ENCODE results near the gene UBE2D2.

UBE2D2 gene

DNA sequence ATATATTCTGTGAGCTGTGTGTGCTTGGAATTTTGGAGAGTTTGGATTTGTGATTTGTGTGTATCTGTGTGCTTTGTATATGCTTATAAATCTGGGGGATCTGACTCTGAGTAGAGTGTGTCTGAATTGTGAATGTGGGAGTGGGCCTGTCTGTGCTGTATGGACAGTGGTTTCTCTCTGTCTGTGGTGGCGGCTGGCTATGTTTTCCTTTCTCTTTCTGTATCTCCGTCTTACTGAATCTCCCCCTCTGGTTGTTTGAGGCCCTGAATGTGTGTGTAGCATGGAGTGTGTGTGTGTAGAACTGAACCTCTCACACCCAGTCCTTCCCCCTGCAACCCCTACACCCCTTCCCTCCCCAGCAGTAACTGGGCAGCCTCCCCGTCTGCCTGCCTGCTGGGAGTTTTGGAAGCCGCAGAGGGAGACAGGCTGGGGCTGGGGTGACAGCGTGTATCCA is 91.7 kb downstream of the UBE2D2 start:
- Histone ChIP-seq H3K4me3 (ENCODE audit: low read length) (peak overlapping the region; percentile 92), H3K4me2 (ENCODE audit: low read length) (peak overlapping the region; percentile 92), H3K27me3 (ENCODE audit: control insufficient read depth, insufficient read depth, low read length) (no peaks in the 10 kb centered on the region), H3K9ac (ENCODE audit: low read depth, low read length) (peak overlapping the region; percentile 80), H3K9me3 (replicated peaks; ENCODE audit: low read length) (no peaks in the 10 kb centered on the region), H3K36me3 (ENCODE audit: insufficient read depth, low read length) (peaks cover 11% of the 10 kb centered on the region), H3K4me1 (ENCODE audit: control insufficient read depth, insufficient read depth, low read length) (peaks cover 67% of the 10 kb centered on the region)

DNA sequence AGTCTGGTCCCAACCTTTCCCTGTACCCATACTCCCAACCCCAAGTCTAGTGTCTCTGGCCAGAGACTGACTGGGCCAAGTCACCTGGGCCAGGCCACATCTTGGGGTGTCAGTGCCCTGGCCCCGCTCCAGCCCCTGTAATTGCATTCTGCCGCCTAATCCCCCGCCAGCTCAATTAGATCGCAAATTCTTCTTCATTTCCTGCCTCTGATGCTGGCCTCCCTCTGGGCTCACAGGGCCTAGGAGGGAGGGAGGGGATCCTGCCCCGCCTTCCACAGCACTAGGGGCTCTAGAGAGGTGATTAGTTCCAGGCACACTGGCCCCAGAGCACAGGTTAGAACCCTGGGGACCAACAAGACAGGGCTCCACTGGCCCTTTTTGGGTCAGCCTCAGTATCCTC is 92.5 kb downstream of the UBE2D2 start:
- Histone ChIP-seq H3K4me2 (ENCODE audit: low read length) (peak overlapping the region; percentile 92), H3K27me3 (ENCODE audit: control insufficient read depth, insufficient read depth, low read length) (no peaks in the 10 kb centered on the region), H3K9me3 (replicated peaks; ENCODE audit: low read length) (no peaks in the 10 kb centered on the region), H3K4me3 (ENCODE audit: low read length) (peak overlapping the region; percentile 92), H3K9ac (ENCODE audit: low read depth, low read length) (peak overlapping the region; percentile 80), H3K36me3 (ENCODE audit: insufficient read depth, low read length) (peaks cover 11% of the 10 kb centered on the region), H3K4me1 (ENCODE audit: control insufficient read depth, insufficient read depth, low read length) (peaks cover 75% of the 10 kb centered on the region)

DNA sequence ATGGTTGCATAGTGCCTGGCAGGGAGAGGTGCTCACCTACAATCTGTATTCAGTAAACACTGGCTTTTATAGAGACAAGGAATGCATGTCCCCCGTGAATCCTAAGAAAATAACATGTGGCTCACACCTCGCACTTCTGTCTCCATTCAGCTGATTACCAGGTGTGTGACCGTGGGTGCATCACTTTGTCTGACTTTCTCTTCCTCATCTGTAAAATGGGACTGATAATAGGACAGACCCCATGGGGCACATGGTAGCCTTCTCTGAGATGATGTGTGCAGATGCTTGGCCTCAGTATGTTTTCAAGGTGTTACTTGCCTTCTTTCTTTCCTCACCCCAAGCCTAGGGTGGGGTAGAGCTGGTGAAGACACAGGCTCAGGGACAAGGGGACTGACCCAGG is 93.3 kb downstream of the UBE2D2 start:
- Histone ChIP-seq H3K9me3 (replicated peaks; ENCODE audit: low read length) (no peaks in the 10 kb centered on the region), H3K27me3 (ENCODE audit: control insufficient read depth, insufficient read depth, low read length) (no peaks in the 10 kb centered on the region), H3K4me3 (ENCODE audit: low read length) (peak overlapping the region; percentile 92), H3K36me3 (ENCODE audit: insufficient read depth, low read length) (peaks cover 11% of the 10 kb centered on the region), H3K4me1 (ENCODE audit: control insufficient read depth, insufficient read depth, low read length) (peaks cover 83% of the 10 kb centered on the region), H3K9ac (ENCODE audit: low read depth, low read length) (peak overlapping the region; percentile 80), H3K4me2 (ENCODE audit: low read length) (peak overlapping the region; percentile 92)

DNA sequence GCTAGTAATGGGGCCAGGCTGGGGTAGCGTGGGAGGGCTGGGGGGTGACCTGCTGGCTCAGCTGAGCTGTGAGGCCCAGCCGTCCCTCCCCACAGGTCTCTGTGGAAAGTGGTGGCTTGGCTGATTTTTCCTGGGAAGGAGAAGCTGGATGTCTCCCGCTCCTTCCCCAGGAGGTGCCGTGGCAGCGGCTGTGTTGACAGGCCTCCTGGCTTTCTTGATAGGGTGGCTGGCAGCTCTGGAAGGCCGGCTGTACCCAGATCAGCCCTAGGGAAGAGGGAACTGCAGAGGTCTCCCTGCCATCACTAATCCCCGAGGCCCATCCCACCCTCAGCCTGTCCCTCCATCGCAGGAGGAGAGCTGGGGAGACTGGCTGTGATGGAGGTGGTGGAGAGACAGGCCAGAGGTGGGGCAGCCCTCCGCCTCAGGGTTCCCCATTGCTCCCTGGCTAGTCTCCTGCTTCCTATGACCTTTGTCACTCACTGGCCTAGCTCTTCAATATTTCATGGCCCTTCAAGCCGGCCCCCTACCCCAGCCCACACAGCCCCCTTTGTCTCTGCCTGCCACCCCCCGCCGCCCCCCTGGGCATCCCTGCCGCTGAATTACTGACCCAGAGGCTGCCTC is 93.8 kb downstream of the UBE2D2 start:
- peaks cover 11% of the 10 kb centered on the region for H3K36me3 ChIP-seq (ENCODE audit: insufficient read depth, low read length)
- peak overlapping the region; percentile 92 for H3K4me2 ChIP-seq (ENCODE audit: low read length)
- no peaks in the 10 kb centered on the region for H3K27me3 ChIP-seq (ENCODE audit: control insufficient read depth, insufficient read depth, low read length)
- H3K9me3 ChIP-seq (replicated peaks; ENCODE audit: low read length) = no peaks in the 10 kb centered on the region
- peaks cover 88% of the 10 kb centered on the region for H3K4me1 ChIP-seq (ENCODE audit: control insufficient read depth, insufficient read depth, low read length)
- H3K9ac ChIP-seq (ENCODE audit: low read depth, low read length) = peak overlapping the region; percentile 80
- peak overlapping the region; percentile 92 for H3K4me3 ChIP-seq (ENCODE audit: low read length)

DNA sequence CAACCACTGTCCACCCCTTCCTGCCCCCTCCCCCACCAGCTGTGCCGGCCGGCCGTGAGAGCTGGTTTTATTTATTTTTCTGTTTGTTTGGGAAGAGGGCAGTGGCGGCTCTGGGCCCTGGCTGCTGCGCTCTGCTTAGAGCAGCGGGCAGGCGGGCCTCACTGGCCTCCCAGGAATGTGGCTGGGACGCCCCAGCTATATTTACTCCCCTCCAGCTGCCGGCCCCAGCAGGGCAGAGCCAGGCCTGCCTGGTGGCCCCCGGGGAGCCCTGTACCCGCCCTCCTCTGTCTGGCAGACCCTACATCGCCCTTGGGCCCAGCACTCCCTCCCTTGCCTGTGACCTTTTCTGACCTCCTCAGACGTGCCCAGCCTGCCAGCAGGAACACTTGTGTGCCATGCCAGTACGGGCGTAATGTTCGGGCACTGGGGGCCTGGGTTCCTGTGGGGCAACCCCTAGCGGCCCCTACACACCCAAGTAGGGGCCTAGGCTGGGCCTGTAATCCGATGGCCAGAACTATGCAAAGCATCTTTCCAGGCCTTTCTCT is 94.7 kb downstream of the UBE2D2 start:
- peaks cover 95% of the 10 kb centered on the region for H3K4me1 ChIP-seq (ENCODE audit: control insufficient read depth, insufficient read depth, low read length)
- peak overlapping the region; percentile 92 for H3K4me2 ChIP-seq (ENCODE audit: low read length)
- no peaks in the 10 kb centered on the region for H3K9me3 ChIP-seq (replicated peaks; ENCODE audit: low read length)
- peak overlapping the region; percentile 45 for H3K4me3 ChIP-seq (ENCODE audit: low read length)
- H3K9ac ChIP-seq (ENCODE audit: low read depth, low read length) = peak overlapping the region; percentile 80
- no peaks in the 10 kb centered on the region for H3K27me3 ChIP-seq (ENCODE audit: control insufficient read depth, insufficient read depth, low read length)
- H3K36me3 ChIP-seq (ENCODE audit: insufficient read depth, low read length) = peaks cover 8% of the 10 kb centered on the region

DNA sequence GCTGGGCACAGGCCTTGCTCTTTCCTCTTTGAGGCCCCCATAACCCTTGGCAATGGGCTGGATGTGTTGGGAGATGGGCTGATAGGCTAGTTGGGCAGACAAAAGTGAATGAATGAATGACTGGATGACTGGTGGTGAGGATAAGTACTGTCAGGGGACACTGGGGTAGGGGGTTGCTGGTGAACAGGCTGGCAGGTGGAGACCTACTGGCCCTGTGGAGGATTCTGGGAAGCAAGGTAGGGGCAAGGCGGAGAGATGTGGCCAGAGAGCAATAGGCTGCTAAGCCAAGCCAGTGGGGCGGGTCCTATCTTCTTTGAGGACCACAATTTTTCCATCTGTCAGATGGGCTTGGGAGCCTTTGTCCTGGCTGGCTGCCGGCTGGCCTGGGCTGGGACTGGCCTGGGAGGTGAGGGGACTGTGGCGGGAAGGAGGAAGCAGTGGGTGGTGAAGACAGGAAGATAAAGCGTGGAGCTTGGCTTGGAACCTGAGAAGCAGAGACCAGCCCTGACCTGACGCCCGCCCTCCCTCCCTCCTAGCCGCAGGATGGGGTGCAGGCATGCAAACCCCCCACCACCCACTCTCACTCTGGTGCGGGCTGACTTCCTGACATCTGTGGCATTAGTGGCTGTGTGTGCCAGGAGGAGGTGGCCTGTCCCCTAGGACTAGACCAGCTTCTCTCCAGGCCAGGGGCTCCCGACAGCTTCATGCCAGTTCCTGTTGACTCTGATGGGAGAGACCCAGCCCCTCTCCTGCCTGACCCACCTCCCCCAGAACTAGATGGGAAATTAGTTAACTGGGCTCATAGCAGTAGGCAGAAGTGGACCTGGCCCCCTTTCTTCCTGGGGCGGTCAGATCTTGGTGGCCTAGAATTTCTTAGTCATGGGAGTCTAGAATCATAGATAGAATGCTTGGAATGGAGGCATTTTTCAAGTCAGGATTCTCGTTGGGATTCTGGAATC is 96.5 kb downstream of the UBE2D2 start:
- Histone ChIP-seq H3K4me2 (ENCODE audit: low read length) (peak overlapping the region; percentile 92), H3K4me1 (ENCODE audit: control insufficient read depth, insufficient read depth, low read length) (peaks cover 96% of the 10 kb centered on the region)

DNA sequence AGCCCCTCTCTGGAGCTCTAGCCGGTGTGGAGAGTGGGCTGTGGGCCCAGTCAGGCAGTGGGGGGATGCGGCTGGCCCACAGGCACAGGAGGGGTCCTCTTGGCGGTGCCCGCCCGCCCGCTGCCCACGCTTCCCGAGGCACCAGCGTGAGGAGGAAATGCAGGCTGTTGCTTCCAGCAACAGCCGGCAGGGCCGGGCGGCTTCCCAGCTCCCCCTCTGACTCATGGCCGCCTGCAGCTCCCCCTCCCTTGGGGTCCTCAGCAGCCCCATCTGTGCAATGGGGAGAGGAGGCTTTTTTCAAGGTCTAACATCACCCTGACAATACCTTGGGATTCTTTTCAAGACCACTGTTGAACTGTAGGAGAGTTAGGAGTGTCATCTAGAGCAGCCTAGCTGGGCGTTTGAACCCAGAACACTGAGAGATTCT is 97.4 kb downstream of the UBE2D2 start:
- Histone ChIP-seq H3K9ac (ENCODE audit: low read depth, low read length) (peak overlapping the region; percentile 79), H3K4me1 (ENCODE audit: control insufficient read depth, insufficient read depth, low read length) (peaks cover 96% of the 10 kb centered on the region), H3K27me3 (ENCODE audit: control insufficient read depth, insufficient read depth, low read length) (no peaks in the 10 kb centered on the region), H3K9me3 (replicated peaks; ENCODE audit: low read length) (no peaks in the 10 kb centered on the region), H3K4me2 (ENCODE audit: low read length) (peak overlapping the region; percentile 92), H3K4me3 (ENCODE audit: low read length) (peak overlapping the region; percentile 68), H3K36me3 (ENCODE audit: insufficient read depth, low read length) (peaks cover 18% of the 10 kb centered on the region)

More for the DNA sequence above, 96.5 kb downstream of the UBE2D2 start:
- H3K36me3 ChIP-seq (ENCODE audit: insufficient read depth, low read length) = peaks cover 15% of the 10 kb centered on the region
- no peaks in the 10 kb centered on the region for H3K27me3 ChIP-seq (ENCODE audit: control insufficient read depth, insufficient read depth, low read length)
- H3K4me3 ChIP-seq (ENCODE audit: low read length) = peak overlapping the region; percentile 56
- H3K9ac ChIP-seq (ENCODE audit: low read depth, low read length) = peak overlapping the region; percentile 79
- H3K9me3 ChIP-seq (replicated peaks; ENCODE audit: low read length) = no peaks in the 10 kb centered on the region

DNA sequence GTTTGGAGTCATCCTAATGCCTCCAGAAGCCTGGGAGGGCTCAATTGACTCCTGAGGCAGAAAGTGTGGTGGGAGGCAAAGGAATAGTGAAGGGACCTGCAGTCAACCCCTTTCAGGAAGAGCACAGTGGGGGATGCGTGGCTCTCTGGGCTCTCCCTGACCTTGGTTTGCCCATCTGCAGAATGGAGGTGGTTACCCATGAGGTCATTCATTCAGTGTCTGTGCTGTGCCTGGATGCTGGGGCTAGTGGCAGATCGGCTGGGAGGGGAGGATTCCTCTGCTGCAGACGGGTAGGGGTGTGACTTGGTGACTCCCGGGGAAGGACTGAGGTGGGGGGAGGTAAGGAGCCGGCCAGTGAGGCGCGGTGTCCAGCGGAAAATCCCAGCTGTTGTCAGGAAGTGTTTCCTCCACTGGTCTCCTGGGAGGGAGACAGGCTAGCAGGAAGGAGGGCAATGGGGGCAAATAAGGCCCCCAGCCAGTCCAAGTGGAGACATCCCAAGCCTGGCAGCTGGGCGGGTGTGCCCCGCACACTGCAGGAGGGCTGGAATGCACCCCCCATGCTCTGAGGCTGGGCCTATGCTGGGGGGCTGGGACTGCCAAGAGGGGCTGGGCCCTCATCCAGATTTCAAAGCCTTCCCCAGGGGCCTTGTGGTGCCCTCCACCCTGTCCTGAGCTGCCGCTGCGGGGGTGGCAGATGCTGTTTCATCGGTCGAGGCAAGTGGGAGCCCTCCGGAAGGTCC is 98.0 kb downstream of the UBE2D2 start:
- Histone ChIP-seq H3K4me1 (ENCODE audit: control insufficient read depth, insufficient read depth, low read length) (peaks cover 96% of the 10 kb centered on the region), H3K9me3 (replicated peaks; ENCODE audit: low read length) (no peaks in the 10 kb centered on the region), H3K27me3 (ENCODE audit: control insufficient read depth, insufficient read depth, low read length) (no peaks in the 10 kb centered on the region), H3K4me2 (ENCODE audit: low read length) (peak overlapping the region; percentile 92), H3K36me3 (ENCODE audit: insufficient read depth, low read length) (peaks cover 22% of the 10 kb centered on the region), H3K4me3 (ENCODE audit: low read length) (peak overlapping the region; percentile 68), H3K9ac (ENCODE audit: low read depth, low read length) (peak overlapping the region; percentile 79)

DNA sequence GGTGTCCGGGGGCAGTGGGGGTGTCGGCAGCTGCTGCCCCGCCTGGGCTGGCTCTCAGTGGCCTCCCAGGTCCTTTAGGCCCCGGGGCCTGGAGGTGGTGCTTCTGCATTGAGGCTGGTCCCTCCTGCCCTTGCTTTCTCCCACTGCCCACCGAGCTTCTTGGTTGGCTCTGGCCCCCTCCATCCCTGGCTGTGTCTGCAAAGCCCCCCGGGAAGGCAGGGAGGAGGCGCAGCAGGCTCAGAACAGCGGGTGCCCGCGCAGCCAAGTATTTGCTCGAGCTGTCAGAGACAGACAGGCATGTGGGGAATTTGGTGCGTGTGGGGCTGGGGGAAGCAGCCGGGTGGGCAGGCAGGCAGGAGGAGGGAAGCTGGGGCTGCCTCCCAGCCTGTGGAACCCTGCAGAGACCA is 98.6 kb downstream of the UBE2D2 start:
- H3K36me3 ChIP-seq (ENCODE audit: insufficient read depth, low read length) = peaks cover 21% of the 10 kb centered on the region
- no peaks in the 10 kb centered on the region for H3K9me3 ChIP-seq (replicated peaks; ENCODE audit: low read length)
- H3K4me2 ChIP-seq (ENCODE audit: low read length) = peak overlapping the region; percentile 92
- peak overlapping the region; percentile 68 for H3K4me3 ChIP-seq (ENCODE audit: low read length)
- H3K27me3 ChIP-seq (ENCODE audit: control insufficient read depth, insufficient read depth, low read length) = no peaks in the 10 kb centered on the region
- peak overlapping the region; percentile 79 for H3K9ac ChIP-seq (ENCODE audit: low read depth, low read length)
- H3K4me1 ChIP-seq (ENCODE audit: control insufficient read depth, insufficient read depth, low read length) = peaks cover 96% of the 10 kb centered on the region

DNA sequence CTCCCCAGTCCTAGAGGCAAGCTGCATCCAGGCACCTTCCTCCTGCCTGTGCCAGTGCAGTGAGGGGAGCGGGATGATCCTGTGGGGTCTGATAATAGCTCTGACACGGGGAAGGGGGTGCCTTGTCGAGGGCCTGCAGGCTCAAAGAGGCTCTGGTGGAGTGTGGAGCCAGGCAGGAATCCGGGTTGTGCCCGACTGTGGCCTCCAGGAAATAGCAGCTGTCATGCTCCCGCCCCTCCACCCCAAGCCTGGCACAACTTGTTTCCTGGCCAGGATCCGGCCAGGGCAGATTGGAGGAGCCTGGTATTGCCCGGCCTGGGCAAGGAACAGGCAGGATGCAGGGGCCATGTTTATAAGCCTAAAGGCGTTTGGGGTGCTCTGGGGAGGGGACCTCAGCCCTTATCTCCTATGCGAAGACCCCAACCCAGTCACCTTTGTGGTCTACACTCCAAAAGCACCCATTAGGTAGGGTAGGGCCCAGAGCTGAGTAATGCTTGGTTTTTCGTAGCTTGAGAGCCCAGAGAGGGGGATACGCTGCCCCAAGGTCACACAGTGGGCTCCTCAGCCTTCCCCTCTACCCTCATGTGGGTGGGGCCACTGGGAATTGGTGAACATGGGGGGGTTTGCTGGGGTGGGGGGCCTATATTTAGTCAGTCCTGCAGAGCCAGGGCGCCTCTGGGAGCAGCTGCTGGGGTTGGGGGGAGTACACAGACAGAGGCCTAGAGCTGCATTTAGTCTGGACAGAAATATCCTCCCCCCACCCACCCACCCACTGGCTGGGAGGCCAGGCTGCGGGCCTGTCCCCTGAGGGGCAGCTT is 99.2 kb downstream of the UBE2D2 start:
- H3K4me2 ChIP-seq (ENCODE audit: low read length) = peak overlapping the region; percentile 92
- H3K4me1 ChIP-seq (ENCODE audit: control insufficient read depth, insufficient read depth, low read length) = peaks cover 96% of the 10 kb centered on the region
- H3K27me3 ChIP-seq (ENCODE audit: control insufficient read depth, insufficient read depth, low read length) = no peaks in the 10 kb centered on the region
- H3K9me3 ChIP-seq (replicated peaks; ENCODE audit: low read length) = no peaks in the 10 kb centered on the region
- H3K36me3 ChIP-seq (ENCODE audit: insufficient read depth, low read length) = peaks cover 22% of the 10 kb centered on the region
- peak overlapping the region; percentile 68 for H3K4me3 ChIP-seq (ENCODE audit: low read length)
- H3K9ac ChIP-seq (ENCODE audit: low read depth, low read length) = peak overlapping the region; percentile 79
